GM12878 (cell line): Measurements from ENCODE around the gene TEX22. TPM values are rescaled to one million over a fixed set of nuclear protein-coding genes. Genes with fewer than 3 reads are reported as not detected.

ENCODE experiments used
- ATAC-seq: fragments of 200-7000 bp; cut with Tn5 transposase; 3 replicates; pipeline ENCODE4 v1.9.1; 2020; ENCODE audit warnings: mild to moderate bottlenecking, moderate library complexity
- BruUV-seq: library from RNA; stranded (reverse); fragments of 400-500 nt; replicated peaks from 2 replicates; lab custom pipeline; 2021; lab: Mats Ljungman, UMichigan
- CTCF ChIA-PET: fragments of 300-600 bp; sonication (Branson Sonifier 250); formaldehyde crosslinking; extraction: SDS; loops from one replicate; lab custom pipeline; 2021; ENCODE audit warnings: inconsistent platforms; lab: Yijun Ruan, JAX
- POLR2A ChIA-PET: fragments of 350-600 bp; formaldehyde crosslinking; extraction: SDS; loops from one replicate; lab custom pipeline; 2021; ENCODE audit warnings: inconsistent platforms; lab: Charles Lee
- RAD21 ChIA-PET: fragments of 300-600 bp; sonication (Branson Sonifier 250); formaldehyde crosslinking; loops from one replicate; lab custom pipeline; 2023; ENCODE audit warnings: antibody characterized with exemption; ENCODE audit not compliant: unreplicated experiment; lab: Charles Lee
- SMC1A ChIA-PET: fragments of 300-600 bp; sonication (Branson Sonifier 250); formaldehyde crosslinking; loops from one replicate; lab custom pipeline; 2023; ENCODE audit not compliant: unreplicated experiment, uncharacterized antibody; lab: Charles Lee
- DNase-seq: peaks from one replicate; pipeline ENCODE4 v3.0.0-alpha.2; 2011; ENCODE audit warnings: low read depth, low spot score
- FAIRE-seq: peaks from 3 replicates; lab custom pipeline; 2011; peaks lifted over from hg19 to GRCh38; lab: Jason Lieb, UNC
- H2AFZ ChIP-seq: 2 replicates; pipeline ENCODE4 v1.6.0; 2011; ENCODE audit warnings: low read depth, low read length, control low read depth; ENCODE audit not compliant: control insufficient read depth
- H3K27ac ChIP-seq: 2 replicates; pipeline ENCODE4 v1.5.1; 2011; ENCODE audit warnings: control low read depth; ENCODE audit not compliant: control insufficient read depth, insufficient read depth
- H3K27me3 ChIP-seq, 2 experiments: replicated peaks in 1 of 2; 2 replicates each; pipeline versions ENCODE4 v1.6.0 to v1.6.1; 2011; ENCODE audit warnings: low read length in 1 of 2; ENCODE audit not compliant: control insufficient read depth in 2 of 2, insufficient read depth in 2 of 2
- H3K36me3 ChIP-seq, 2 experiments: 2 replicates each; pipeline ENCODE4 v1.5.1; 2011; ENCODE audit warnings: low read length in 1 of 2; ENCODE audit not compliant: control insufficient read depth in 2 of 2, insufficient read depth in 2 of 2
- H3K4me1 ChIP-seq: 2 replicates; pipeline ENCODE4 v1.6.1; 2011; ENCODE audit warnings: mild to moderate bottlenecking, low read length, moderate library complexity, mixed read lengths; ENCODE audit not compliant: control insufficient read depth, insufficient read depth
- H3K4me2 ChIP-seq: 2 replicates; pipeline ENCODE4 v1.6.0; 2011; ENCODE audit warnings: control low read depth; ENCODE audit not compliant: control insufficient read depth, insufficient read depth
- H3K4me3 ChIP-seq: fragments of 200-600 bp; sonication (generic); 2 replicates; pipeline ENCODE4 v1.5.1; 2016
- H3K79me2 ChIP-seq: 2 replicates; pipeline ENCODE4 v1.6.0; 2011; ENCODE audit warnings: low read length; ENCODE audit not compliant: control insufficient read depth, insufficient read depth
- H3K9ac ChIP-seq: 2 replicates; pipeline ENCODE4 v1.8.0; 2011; ENCODE audit warnings: low read length, control low read depth, mixed read lengths; ENCODE audit not compliant: control insufficient read depth, insufficient read depth
- H3K9me3 ChIP-seq: replicated peaks from 3 replicates; pipeline ENCODE4 v1.5.1; 2011; ENCODE audit warnings: mild to moderate bottlenecking, low read length; ENCODE audit not compliant: control insufficient read depth, insufficient read depth
- H4K20me1 ChIP-seq: 2 replicates; pipeline ENCODE4 v1.6.0; 2011; ENCODE audit not compliant: control insufficient read depth, insufficient read depth
- CUX1 ChIP-seq: IDR thresholded peaks from 2 replicates; pipeline ENCODE4 v1.6.1; 2012; ENCODE audit warnings: improper control_type of control experiment, low read depth, low read length; ENCODE audit not compliant: insufficient replicate concordance
- DPF2 ChIP-seq: fragments of 450-650 bp; IDR thresholded peaks from 2 replicates; pipeline ENCODE4 v1.6.1; 2017; ENCODE audit warnings: mild to moderate bottlenecking
- IKZF2 ChIP-seq, 2 experiments: fragments of 450-650 bp; IDR thresholded peaks; 2 replicates each; pipeline ENCODE4 v1.6.1; 2017; ENCODE audit warnings: mild to moderate bottlenecking in 2 of 2, moderate library complexity in 2 of 2
- LARP7 ChIP-seq: fragments of 450-650 bp; IDR thresholded peaks from 2 replicates; pipeline ENCODE4 v1.6.1; 2017; ENCODE audit warnings: mild to moderate bottlenecking
- ZBTB11 ChIP-seq: fragments of 450-650 bp; formaldehyde crosslinking; IDR thresholded peaks from 2 replicates; pipeline ENCODE4 v1.5.0; 2022; ENCODE audit warnings: mild to moderate bottlenecking, missing genetic modification characterization
- WGBS: methylation state at CpG from one replicate; pipeline ENCODE4 v1.1.6; 2016; ENCODE audit warnings: low lambda C conversion rate; ENCODE audit not compliant: insufficient replicate concordance, insufficient coverage; ENCODE audit errors: missing lambda C conversion rate; 5-methylcytosine and 5-hydroxymethylcytosine counted together
- in situ Hi-C: fragments of 300-500 bp; cut with MboI; formaldehyde crosslinking; loops from 9 replicates; pipeline ENCODE4 v1.14.3; 2018; ENCODE audit warnings: mixed read lengths
- intact Hi-C: fragments of 100-400 bp; cut with micrococcal nuclease; formaldehyde crosslinking; loops from one replicate; pipeline ENCODE4 v1.14.2; 2022; ENCODE audit not compliant: unreplicated experiment
- polyA plus RNA-seq, 11 experiments: library from polyadenylated mRNA; depleted of rRNA in 4 of 11; unstranded in 6 of 11; stranded (reverse) in 5 of 11; fragments of >200 nt; fragmentation: Nextera tagmentation in 4 of 11; fragmentation: Illumina TruSeq in 1 of 11; extraction: Ambion mirVana in 4 of 11; extraction: Trizol in 1 of 11; gene quantifications; 1 replicate in 1 of 11; 2 replicates in 10 of 11; pipeline versions ENCODE4 v1.2.1 to v1.2.3, GENCODE V29; 2011 to 2016; ENCODE audit warnings: inconsistent platforms in 2 of 11, missing spikeins in 2 of 11, low read depth in 1 of 11
- total RNA-seq, 4 experiments: library from RNA; depleted of rRNA in 3 of 4; stranded (reverse); fragments of >200 nt in 3 of 4; fragmentation: Illumina TruSeq in 1 of 4; extraction: Trizol in 1 of 4; gene quantifications; 2 replicates each; pipeline versions ENCODE4 v1.2.1 to v1.2.3, GENCODE V29; 2013 to 2021

The TEX22 gene
- total and polyA plus RNA-seq, 10 of the 15 experiments (the other 5 are each of a cell fraction or from before 2014, with no cell fraction given) = 0.02 to 4.0 (median 0.63) TPM; not detected in 1

- intact Hi-C loops (no loop called here), in situ Hi-C loops (no loop called here)
- ATAC-seq = no peak
- WGBS = 56% methylated on average over 17 of the region's 17 CpGs
- SMC1A ChIA-PET = interaction anchor here (1.8 kb wide), 1 partner anchor 9 kb away, joined by 5 read pairs; no protein-coding TSS in a partner anchor
- no peak overlapping the region for H3K4me3 ChIP-seq
- no peaks in the 10 kb centered on the region for H3K36me3 ChIP-seq
- no peak overlapping the region for H3K4me2 ChIP-seq
- TF ChIP-seq ZBTB11 (CRISPR knock-in tag) (no peak), CUX1 (no peak), IKZF2 (IDR thresholded peaks at IDR 0.05) (no peak), DPF2 (no peak), LARP7 (no peak)
- CTCF ChIA-PET = no interaction called here
- H3K9ac ChIP-seq = no peak overlapping the region
- DNase-seq = no peak
- H3K27ac ChIP-seq = no peak overlapping the region
- peaks cover 7 to 10% of the 10 kb centered on the region in 2 experiments; a peak in 3 of 4 replicates for H3K27me3 ChIP-seq
- no peak overlapping the region for H2AFZ ChIP-seq
- H3K9me3 ChIP-seq = no peaks in the 10 kb centered on the region
- H3K79me2 ChIP-seq = no peaks in the 10 kb centered on the region
- RAD21 ChIA-PET = no interaction called here
- no peaks in the 10 kb centered on the region for H3K4me1 ChIP-seq
- BruUV-seq = no TSS peak
- no peak for FAIRE-seq
- H4K20me1 ChIP-seq = no peaks in the 10 kb centered on the region
- POLR2A ChIA-PET = interaction anchor here (0.6 kb wide), 2 partner anchors 152 to 311 kb away, joined by 3 read pairs; no protein-coding TSS in a partner anchor
Measured at GRCh38 chr14:105411985-105412770, 13.8 kb downstream of the TEX22 start.
